ENCODE data around the gene TMOD4.

GRCh38 chr1:151158326-151158725, 17.5 kb downstream of the TMOD4 start:
- TF ChIP-seq, protein P1, sequence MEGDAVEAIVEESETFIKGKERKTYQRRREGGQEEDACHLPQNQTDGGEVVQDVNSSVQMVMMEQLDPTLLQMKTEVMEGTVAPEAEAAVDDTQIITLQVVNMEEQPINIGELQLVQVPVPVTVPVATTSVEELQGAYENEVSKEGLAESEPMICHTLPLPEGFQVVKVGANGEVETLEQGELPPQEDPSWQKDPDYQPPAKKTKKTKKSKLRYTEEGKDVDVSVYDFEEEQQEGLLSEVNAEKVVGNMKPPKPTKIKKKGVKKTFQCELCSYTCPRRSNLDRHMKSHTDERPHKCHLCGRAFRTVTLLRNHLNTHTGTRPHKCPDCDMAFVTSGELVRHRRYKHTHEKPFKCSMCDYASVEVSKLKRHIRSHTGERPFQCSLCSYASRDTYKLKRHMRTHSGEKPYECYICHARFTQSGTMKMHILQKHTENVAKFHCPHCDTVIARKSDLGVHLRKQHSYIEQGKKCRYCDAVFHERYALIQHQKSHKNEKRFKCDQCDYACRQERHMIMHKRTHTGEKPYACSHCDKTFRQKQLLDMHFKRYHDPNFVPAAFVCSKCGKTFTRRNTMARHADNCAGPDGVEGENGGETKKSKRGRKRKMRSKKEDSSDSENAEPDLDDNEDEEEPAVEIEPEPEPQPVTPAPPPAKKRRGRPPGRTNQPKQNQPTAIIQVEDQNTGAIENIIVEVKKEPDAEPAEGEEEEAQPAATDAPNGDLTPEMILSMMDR (conservative IDR thresholded peaks at IDR 0.05), result no peak
- TF ChIP-seq EZH2 (IDR thresholded peaks at IDR 0.05; ENCODE audit: low read depth), result no peak

All from PC-9 (cell line).